SW 1271 (cell line): ENCODE results near the gene SLC7A1.

Source experiments
- DNase-seq, 2 experiments: peaks; one replicate each; lab custom pipeline; 2025; lab: John Stamatoyannopoulos, UW

The SLC7A1 gene

DNA sequence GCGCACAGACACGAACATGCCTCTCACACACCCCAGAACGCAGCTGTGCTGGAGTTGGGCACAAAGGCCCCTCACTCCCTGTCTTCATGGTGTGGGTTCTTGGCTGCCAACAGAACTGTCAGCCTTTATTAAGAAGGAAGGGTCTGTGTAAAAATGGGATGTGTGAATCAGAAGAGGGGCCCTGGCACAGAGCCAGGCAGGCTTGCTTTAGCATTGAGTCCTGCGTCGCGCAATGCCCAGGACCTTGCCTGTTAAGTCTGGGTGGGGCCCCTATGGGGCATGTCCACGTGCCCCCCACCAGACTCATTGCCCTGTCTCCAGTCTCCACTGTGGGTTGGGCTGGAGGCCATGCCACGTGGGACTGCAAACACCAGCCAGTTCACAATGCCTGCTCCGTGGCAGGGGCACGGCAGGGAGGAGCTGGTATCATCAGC lies 84.8 kb downstream of the SLC7A1 start:
- no peak for DNase-seq

DNA sequence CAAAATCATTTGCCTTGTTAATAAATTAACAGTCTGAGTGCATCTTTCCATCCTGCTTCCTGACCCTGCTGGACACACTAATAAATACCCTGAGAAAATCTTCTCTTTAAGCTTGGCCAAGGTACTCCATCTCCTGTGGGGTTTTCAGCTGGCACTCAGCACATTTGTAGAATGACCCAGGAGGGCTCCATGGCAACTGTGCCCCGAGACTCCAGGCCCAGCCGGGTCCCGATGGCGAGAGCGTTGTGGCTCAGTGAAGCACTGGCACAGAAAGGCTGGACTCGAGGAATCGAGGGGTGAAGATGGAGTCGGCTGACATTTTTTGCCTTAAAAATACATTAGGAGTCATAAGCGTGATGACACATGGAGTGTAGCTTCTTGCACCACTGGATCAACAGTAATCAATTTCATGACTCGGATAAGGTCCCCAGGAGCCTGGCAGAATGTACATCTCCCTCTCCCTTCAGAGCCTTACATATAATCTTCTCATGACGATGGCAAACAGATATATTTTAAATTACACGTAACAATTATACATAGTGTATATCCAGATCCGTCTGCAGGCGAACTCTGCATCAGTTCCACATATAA lies 85.4 kb downstream of the SLC7A1 start:
- no peak for DNase-seq

DNA sequence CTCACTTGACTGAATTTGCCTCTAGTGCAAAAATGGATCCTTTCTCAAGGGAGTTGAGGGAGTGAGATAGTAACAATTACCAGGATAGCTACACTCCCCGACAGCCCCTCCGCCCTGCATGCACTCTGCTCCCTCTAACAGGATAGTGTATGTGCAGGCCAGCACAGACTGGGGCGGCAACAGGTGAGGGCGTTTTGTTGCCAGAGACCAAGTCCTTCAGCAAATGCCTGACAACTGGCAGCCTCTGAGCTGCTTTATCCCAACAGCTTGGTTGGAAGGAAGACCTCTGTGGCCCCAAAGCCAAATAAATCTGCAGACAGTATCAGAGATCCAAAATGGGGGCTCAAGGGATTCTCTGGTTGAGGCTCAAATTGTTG lies 86.6 kb downstream of the SLC7A1 start:
- DNase-seq, result no peak

DNA sequence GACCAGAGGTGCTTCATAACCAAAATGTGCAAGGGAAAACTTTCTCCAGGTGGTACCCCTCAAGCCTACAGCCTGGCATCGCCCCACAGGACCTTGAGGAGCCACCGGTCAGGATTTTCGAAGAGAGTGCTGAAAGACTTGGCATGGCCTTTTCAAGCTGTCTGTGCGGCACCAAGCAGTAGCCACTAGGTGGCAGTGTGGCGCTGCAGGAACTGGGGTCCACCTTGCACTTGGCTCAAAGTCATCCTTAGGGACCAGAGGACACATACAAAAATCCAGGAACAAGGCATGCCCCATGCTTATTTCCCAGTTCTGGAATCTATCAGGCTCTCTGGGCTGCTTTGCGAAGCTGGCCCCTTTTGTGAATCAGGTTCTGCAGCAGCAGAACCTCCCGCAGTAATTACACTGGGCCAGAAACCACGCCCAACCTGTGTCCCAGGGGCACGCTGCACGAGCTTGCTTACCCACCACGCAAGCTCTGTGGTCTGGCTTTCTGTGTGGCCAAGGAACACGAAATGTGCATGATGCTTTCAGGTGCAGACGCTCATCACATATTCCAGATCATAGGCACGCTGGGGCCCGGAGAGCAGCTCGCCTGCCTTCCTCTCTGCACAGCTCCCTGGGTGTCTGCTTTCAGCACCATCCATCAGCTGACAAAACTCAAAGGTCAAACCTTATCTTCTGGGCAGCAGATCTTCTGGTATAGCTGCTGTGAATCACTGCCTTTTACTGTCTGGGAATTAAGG lies 87.2 kb downstream of the SLC7A1 start:
- DNase-seq, result peak; percentile 13 to 46

DNA sequence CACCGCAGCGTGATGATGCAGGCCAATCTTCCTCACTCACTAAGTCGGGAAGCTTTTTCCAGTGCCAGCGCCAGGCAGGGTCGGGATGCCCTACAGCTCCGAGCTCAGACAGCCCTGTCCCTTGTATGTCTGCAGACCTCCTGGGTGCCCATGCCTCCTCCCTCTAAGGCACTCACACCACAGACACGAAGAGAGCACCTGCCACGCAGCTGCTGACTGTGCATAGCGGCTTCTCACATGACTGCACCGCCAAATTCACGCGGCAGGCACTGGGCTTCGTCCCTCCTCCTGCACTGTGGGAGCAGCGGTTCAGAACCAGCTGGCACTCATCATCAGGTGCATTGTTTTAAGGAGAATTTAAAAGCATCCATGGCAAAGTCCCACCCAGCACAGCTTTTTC lies 88.1 kb downstream of the SLC7A1 start:
- DNase-seq, result no peak

DNA sequence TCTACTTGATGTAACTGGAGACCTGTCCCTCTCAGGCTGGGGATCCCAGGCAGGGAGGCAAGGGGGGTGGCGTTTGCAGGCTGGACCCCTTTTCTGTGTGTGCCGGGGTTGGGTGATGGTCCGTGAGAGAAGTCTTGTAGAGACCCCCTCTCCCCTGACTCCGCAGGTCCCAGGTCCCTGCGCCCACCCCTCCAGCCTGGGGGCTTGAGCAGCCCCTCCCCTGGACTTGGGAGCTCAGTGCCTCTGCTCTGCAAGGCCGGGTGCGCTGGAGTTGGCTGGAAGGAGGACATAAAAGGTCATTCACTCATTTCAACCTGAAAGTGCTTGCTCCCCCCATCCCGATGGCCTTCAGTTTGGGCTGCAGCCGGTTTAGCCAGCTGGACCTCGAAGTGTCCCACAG lies 89.5 kb downstream of the SLC7A1 start:
- DNase-seq, result no peak

DNA sequence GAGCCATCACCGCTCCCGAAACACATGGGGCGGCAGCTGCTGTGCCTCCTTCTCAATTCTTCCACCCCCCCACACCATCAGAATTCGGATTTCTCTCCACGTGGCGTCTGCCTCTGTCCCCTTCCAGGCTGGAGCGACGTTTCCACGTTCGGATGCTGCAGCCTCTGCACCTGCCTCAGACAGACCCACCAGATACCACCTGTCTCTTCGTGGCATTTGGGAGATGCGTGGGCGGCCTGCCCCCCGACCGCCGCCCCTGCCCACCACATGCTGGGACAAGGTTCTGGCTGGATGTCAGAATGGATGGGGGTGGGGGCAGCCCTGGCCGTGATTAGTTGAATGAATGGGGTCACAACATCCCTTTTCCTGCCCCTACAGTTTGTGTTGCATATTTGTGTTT lies 90.0 kb downstream of the SLC7A1 start:
- no peak for DNase-seq

DNA sequence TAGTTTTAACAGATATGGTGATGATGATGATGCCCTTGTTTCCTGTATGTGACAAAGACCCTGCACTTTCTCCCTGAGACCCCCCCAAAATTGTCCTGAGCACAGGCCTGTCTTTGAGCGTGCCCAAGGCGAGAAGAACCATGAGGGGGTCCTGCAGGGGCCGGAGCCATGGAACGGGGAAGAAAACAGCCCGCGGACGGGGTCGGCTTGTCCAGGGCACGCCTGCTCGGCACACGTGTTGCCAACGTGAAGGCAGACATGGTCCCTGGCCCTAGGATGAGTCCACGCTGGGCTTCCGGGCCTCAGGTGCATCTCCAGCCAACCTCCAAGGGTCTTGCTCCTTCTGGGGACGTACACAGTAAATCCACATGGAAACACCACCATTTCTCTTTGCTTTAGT lies 90.8 kb downstream of the SLC7A1 start:
- DNase-seq, result no peak

DNA sequence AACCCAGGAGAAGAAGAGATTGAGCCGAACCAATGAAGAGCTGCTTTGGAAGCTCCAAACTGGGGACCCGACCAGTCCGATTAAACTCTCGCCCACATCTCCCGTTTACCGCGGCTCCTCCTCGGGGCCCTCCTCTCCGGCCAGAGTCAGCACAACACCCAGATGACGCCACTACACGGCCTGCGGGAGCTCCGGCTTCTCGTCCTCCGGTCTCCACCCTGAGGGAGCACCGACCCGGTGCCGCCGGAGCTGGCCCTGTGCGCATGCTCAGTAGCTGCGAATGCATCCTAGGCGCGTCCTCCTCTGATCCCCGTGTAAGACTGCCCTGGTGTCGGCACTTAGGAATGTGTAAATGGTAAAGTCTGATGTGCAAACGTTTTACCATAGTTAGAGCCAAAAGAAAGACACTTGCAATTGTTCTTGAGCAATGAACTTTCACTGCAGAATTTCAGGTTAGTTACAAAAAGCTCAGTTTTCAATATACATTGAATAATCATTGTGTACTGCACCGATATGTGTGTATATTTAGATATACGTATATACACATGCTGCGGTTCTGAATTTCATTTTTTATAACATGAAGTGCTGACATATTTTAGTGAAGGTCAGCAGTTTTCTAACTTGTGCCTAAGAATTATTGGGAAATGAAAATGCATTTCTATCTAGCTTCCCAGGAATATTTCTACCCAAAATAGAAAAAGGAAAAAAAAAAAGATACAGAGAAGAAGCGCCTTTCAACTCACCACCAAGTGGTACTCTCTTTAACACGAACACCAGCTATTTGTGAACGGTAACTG lies 92.2 kb downstream of the SLC7A1 start:
- DNase-seq, result no peak

DNA sequence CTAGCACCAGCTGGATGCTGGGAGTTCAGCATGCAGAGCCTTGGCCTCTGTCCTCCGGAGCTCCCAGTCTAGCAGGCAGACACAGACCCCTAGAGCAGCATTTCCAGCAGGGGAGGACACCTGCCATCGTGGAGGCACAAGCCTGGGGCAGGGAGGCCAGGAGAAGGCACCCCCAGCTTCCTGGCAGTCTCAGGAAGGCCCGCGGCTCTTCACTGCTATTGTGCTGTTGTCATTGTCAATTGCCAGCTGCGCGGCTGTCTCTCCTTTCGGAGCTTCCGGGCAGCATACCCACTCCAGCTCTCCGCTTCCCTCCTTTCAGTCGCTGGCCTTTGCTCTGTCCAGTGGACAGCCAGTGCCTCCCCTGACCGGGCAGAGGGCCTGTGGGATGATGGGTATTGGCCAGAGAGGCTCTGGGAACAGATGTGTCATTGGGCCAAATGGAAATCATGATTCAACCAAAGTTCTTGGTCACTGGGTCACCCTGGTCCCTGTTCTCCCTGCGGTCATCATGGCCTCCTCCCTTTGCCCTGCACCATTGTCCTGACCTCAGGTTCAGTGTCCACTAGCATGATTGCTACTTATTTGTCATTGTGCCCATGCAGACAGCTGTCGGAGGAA lies 93.0 kb downstream of the SLC7A1 start:
- no peak for DNase-seq

DNA sequence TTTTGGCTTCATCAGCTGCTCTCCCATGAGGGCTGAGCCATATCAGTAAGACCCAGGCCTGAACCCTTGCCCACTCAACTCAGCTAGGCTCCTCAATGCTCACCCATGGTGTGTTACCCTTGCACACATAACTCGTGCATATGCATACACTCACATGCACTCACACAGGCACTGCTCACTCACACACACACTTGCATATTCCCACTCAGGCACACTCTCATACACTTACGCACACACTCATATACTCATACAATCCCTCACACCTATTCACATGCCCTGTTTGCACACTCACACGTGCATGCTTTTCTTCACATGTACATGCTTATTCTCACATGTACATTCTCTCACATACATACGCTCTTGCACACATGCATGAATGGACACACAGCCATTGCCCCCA lies 93.8 kb downstream of the SLC7A1 start:
- DNase-seq, result no peak

DNA sequence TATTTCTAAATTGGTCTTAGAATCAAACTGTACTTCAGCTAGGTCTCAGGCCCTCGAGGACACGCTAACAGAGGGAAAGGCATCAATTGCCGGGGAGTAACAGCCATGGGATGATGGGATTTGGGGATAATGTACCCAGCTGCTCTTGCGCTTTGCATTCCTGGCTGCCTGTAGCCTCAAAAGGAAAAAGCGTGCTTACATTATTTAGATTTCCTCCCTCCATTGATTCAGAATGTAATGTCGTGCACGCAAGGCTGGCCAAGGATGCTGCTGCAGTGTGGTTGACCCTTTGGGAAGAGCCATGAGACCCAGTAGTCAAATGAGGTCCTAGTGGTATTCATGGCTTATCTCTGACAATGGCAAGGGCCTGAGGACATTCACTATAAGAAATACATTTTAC lies 95.1 kb downstream of the SLC7A1 start:
- DNase-seq, result no peak

DNA sequence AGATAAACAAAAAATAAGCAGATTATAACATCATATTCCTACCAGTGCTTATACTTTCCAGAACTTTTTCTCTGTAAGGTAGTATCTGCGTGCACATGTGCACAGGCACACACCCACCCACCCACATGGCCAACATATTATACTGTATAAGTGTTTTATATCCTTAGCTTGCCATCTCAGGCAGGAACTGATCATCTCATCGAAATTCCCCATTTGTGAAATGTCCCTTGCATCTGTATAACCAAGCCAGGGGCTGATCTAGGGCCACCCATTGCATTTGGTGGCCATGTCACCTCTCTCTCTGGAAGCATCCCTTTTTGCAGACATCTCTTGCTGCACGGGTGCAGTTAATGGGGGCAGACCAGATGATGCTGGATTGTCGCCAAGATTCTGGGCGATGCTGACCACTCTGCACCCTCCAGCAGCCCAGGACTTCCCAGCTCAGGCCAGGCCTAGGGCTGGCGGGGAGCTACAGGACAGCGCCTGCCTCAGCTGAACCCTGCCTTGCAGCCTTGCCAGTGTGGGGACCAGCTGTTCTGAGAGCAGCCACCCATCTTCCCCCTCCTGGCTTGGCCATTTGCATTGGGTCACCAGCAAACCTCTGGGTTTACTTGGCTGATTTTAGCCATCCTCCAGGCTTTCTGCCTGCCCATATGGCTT lies 95.9 kb downstream of the SLC7A1 start:
- DNase-seq, result no peak

DNA sequence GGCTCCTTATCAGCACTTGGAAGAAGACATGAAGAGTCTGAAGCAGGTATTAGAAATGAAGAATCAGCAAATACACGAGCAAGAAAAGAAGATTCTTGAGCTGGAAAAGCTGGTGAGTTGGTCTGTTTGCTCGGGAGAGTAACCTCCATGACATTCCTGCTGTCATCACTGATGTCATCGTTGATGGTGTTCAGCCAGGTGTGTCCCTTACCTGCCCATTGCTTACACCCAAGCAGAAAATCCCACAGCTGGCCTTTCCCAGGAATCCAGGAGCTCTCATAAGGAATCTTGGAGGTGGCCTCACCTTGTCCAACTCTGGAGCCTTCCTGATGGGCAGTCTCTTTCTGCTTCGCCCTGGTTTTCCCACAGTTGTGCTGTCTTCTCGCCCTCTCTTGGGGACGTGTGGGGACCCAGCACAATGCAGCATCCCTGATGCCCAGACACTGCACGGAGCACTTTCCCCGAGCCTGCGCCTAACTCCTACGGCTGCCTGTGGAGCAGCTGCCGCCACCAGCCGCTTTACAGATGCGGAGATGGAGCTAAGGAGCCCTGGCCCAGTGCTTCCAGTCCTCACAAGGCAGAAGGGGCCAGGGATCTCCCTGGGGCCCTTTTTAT lies 97.0 kb downstream of the SLC7A1 start:
- DNase-seq, result no peak

DNA sequence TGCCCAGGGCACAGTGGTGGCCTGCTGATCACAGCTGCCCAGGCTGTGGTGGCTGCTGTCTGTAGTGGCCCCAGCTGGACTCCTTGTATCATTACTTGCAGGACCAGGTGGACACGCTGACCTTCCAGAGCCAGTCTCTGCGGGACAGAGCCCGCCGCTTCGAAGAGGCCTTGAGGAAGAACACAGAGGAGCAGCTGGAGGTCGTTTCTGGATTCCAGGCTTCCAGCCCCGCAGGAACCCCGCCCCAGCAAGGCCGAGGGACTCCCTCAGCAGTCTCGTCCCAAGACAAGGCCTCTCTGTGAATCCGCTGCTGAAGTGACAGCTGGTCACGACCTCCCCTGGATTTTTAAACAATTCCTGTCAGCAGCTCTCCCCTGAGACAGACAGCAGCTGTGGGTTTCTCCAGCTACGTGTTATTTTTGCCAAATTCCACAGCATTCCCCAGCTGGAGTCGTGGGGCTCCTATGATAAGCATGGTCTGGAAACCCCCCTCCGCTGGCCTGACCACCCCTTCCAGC lies 98.3 kb downstream of the SLC7A1 start:
- no peak for DNase-seq

DNA sequence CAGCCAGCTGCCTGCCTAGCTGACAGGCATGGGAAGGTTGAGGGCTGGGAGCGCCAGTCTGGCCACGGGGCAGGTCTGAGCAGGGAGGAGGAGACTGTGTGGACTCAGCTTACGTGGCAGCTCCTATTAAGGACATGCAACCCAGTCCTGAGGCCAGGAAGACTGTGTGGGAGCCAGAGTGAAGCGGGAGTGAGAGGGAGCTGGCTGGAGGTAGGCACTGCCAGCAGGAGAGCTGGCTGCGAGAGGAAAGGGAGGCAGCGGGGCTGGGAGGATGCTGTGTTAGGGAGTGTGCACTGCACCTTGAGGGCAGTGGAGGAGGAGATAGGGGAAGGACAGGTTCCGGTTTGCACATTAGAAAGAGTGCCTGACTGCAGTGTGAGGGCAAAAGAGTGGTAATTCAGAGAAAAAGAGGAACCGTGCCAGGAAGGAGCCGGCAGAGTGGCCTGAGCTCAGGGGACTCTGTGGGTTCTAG lies 99.2 kb downstream of the SLC7A1 start:
- no peak for DNase-seq

DNA sequence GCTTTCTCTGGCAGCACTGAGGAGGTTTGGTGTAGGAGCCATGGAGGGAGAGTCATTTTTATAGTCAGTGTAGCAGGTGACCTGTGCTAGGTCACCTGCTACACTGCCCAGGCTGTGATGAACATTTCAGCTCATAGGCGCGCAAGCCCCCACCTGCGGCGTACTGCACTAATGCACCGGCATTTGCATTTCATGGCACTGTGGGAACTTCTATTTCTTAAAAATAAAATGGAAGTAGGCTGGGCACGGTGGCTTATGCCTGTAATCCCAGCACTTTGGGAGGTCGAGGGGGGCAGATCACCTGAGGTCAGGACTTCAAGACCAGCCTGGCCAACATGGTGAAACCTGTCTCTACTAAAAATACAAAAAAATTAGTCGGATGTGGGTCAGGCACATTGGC lies 101.0 kb downstream of the SLC7A1 start:
- DNase-seq, result no peak

DNA sequence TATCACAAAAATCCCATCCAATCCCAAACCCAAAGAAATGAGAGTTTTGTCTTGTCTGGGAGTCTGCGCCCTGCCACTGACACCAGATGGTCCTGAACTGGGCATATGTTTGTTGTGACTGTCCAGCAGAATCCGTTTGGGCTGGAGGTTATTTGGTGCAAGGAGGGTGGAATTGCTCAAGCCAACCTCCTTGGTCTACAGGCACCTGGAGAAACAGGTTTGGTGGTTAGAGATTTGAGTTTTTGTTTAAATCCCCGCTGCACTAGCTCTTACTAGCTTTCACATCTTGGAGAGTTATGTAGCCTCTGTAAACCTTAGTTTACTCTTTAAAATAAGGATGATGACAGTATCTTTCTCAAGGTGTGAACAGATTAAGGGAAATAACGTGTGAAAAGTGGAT lies 101.7 kb downstream of the SLC7A1 start:
- no peak for DNase-seq

DNA sequence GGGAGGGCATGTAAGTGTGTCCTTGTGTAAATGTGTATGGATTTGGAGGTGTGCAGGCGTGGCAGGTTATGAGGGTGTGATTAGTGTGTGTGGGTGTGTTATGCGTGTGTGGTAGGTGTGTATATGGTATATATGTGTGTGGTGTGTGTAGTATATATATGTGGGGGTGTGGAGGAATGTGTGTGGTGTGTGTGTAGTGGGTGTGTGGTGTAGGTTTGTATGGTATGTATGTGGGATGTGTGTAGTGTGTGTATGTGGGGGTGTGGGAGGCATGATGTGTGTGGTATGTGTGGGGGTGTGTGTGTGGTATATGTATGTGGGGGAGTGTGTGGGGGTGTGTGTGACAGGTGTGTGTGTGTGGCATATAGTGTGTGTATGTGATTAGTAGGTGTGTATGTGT lies 104.2 kb downstream of the SLC7A1 start:
- DNase-seq, result no peak

DNA sequence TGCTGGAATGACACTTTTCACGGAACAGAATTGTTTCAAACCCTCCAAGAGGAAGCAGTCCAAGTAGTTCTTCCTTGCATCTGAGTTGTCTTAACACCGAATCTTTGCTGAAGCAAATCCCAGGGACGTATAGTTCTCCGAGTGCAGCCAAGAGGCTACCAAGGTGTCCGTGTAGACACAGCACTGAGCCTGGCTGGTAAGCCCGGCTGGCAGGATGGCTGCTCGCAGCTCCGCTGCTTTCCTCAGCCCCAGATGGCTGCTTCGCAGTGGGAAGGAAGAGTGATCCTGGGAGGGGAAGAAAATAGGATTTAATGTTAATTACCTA lies 105.0 kb downstream of the SLC7A1 start:
- DNase-seq, result no peak
